ENCODE results near the gene GNL1. TPM values are rescaled to one million over a fixed set of nuclear protein-coding genes. Genes with fewer than 3 reads are reported as not detected.
A peak's percentile ranks its signal among the peaks of the same experiment; 100 is the strongest.

The GNL1 gene
- total and polyA plus RNA-seq, 2 donors (not counting 1 experiment from before 2014, with no cell fraction given) = 36.0 to 107 TPM

- H3K4me1 Mint-ChIP-seq = peaks cover 30% of the 10 kb centered on the region
- POLR2A ChIA-PET = interaction anchor here (0.5 to 2.6 kb wide), 21 partner anchors 9 to 347 kb away, joined by 3 to 16 read pairs (median 4); partner anchors contain the start of genes GNL1 and PRR3
- H3K9me3 ChIP-seq (ENCODE audit: control extremely low read depth in 1 of 3, control insufficient read depth in 2 of 3, insufficient read depth in 1 of 3, low read length in 2 of 3) = no peaks in the 10 kb centered on the region
- H3K4me3 ChIP-seq (ENCODE audit: control extremely low read depth in 1 of 5, extremely low read depth in 1 of 5, insufficient read depth in 1 of 5, low read depth in 2 of 5, low read length in 4 of 5) = peak overlapping the region; percentile 44 to 73 (median 63)
- peak overlapping the region; percentile 71 to 89 for H3K27ac ChIP-seq (ENCODE audit: low read length in 2 of 2)
- H3K27me3 ChIP-seq (replicated peaks in 1 of 4; ENCODE audit: control extremely low read depth in 1 of 4, control insufficient read depth in 3 of 4, insufficient read depth in 4 of 4, low read length in 3 of 4) = no peaks in the 10 kb centered on the region
- peak overlapping the region; percentile 77 for H3K4me2 ChIP-seq (replicated peaks; ENCODE audit: low read depth, low read length, poor library complexity, severe bottlenecking)
- intact Hi-C loops (cut with micrococcal nuclease) = loop anchor here (1.0 to 2.0 kb wide), 6 partner anchors 15 to 189 kb away; partner anchors contain the start of genes DHX16 and GNL1
- H4K20me1 ChIP-seq (ENCODE audit: control insufficient read depth, insufficient read depth, low read length, poor library complexity, severe bottlenecking) = no peaks in the 10 kb centered on the region
- 0% methylated on average over 17 of the region's 23 CpGs for WGBS (ENCODE audit: insufficient coverage)
- H3K27me3 Mint-ChIP-seq = no peaks in the 10 kb centered on the region
- H2AFZ ChIP-seq (ENCODE audit: insufficient read depth, low read depth, low read length, poor library complexity, severe bottlenecking) = peak overlapping the region; percentile 10
- ATAC-seq (ENCODE audit: low read depth) (peak; percentile 80), DNase-seq (peak; percentile 92)
- peak overlapping the region; percentile 88 for H3K4me3 Mint-ChIP-seq
- TF ChIP-seq CTCF (IDR thresholded peaks at IDR 0.05) (peak; percentile 100), EZH2 (IDR thresholded peaks at IDR 0.05; ENCODE audit: borderline replicate concordance, insufficient read depth, low read depth, low read length, poor library complexity, severe bottlenecking) (no peak)
- H3K9ac ChIP-seq (ENCODE audit: low read length) = peak overlapping the region; percentile 62
- H3K9me3 Mint-ChIP-seq (ENCODE audit: insufficient read depth) = no peaks in the 10 kb centered on the region
- CTCF ChIA-PET = interaction anchor here (0.7 to 15.6 kb wide), 41 partner anchors 12 to 546 kb away, joined by 3 to 681 read pairs (median 8); partner anchors contain the start of genes ABCF1, DHX16, GNL1 and MDC1
- H3K4me1 ChIP-seq (ENCODE audit: control insufficient read depth in 2 of 2, insufficient read depth in 2 of 2, low read length in 2 of 2) = peaks cover 18 to 29% of the 10 kb centered on the region in 2 donors
- peak overlapping the region; percentile 87 for H3K27ac Mint-ChIP-seq
- H3K36me3 ChIP-seq (replicated peaks in 1 of 2; ENCODE audit: control extremely low read depth in 1 of 2, control insufficient read depth in 1 of 2, extremely low read depth in 1 of 2, insufficient read depth in 2 of 2, low read length in 1 of 2) = peaks cover 0 to 14% of the 10 kb centered on the region in 2 experiments
- H3K79me2 ChIP-seq (ENCODE audit: control insufficient read depth, insufficient read depth, low read length) = no peaks in the 10 kb centered on the region
Measured at GRCh38 chr6:30541515-30542403, 14.5 kb downstream of the GNL1 start.

GRCh38 chr6:30537931-30538330, 18.4 kb downstream of the GNL1 start:
- POLR2A ChIA-PET = no interaction called here
- Histone ChIP-seq H3K9me3 (ENCODE audit: control extremely low read depth in 1 of 3, control insufficient read depth in 2 of 3, insufficient read depth in 1 of 3, low read length in 2 of 3) (no peaks in the 10 kb centered on the region), H3K4me2 (replicated peaks; ENCODE audit: low read depth, low read length, poor library complexity, severe bottlenecking) (no peak overlapping the region), H4K20me1 (ENCODE audit: control insufficient read depth, insufficient read depth, low read length, poor library complexity, severe bottlenecking) (no peaks in the 10 kb centered on the region), H2AFZ (ENCODE audit: insufficient read depth, low read depth, low read length, poor library complexity, severe bottlenecking) (no peak overlapping the region), H3K27ac (ENCODE audit: low read length in 2 of 2) (no peak overlapping the region), H3K9ac (ENCODE audit: low read length) (no peak overlapping the region), H3K36me3 (replicated peaks in 1 of 2; ENCODE audit: control extremely low read depth in 1 of 2, control insufficient read depth in 1 of 2, extremely low read depth in 1 of 2, insufficient read depth in 2 of 2, low read length in 1 of 2) (no peaks in the 10 kb centered on the region), H3K4me1 (ENCODE audit: control insufficient read depth in 2 of 2, insufficient read depth in 2 of 2, low read length in 2 of 2) (peaks cover 8 to 16% of the 10 kb centered on the region in 2 donors), H3K27me3 (replicated peaks in 1 of 4; ENCODE audit: control extremely low read depth in 1 of 4, control insufficient read depth in 3 of 4, insufficient read depth in 4 of 4, low read length in 3 of 4) (no peaks in the 10 kb centered on the region), H3K4me3 (ENCODE audit: control extremely low read depth in 1 of 5, extremely low read depth in 1 of 5, insufficient read depth in 1 of 5, low read depth in 2 of 5, low read length in 4 of 5) (no peak overlapping the region), H3K79me2 (ENCODE audit: control insufficient read depth, insufficient read depth, low read length) (peaks cover 3% of the 10 kb centered on the region)
- H3K4me3 Mint-ChIP-seq = no peak overlapping the region
- DNase-seq (no peak), ATAC-seq (ENCODE audit: low read depth) (no peak)
- CTCF ChIA-PET = interaction anchor here (2.2 to 15.6 kb wide), 3 partner anchors 9 to 142 kb away, joined by 7 to 681 read pairs (median 227); no protein-coding TSS in a partner anchor
- no peaks in the 10 kb centered on the region for H3K9me3 Mint-ChIP-seq (ENCODE audit: insufficient read depth)
- intact Hi-C loops (cut with micrococcal nuclease) = no loop called here
- H3K27me3 Mint-ChIP-seq = no peaks in the 10 kb centered on the region
- H3K4me1 Mint-ChIP-seq = peaks cover 13% of the 10 kb centered on the region
- no CpG with 5 or more reads among the region's 3 CpGs for WGBS (ENCODE audit: insufficient coverage)
- H3K27ac Mint-ChIP-seq = no peak overlapping the region
- no peak for TF ChIP-seq CTCF (IDR thresholded peaks at IDR 0.05)
- no peak for TF ChIP-seq EZH2 (IDR thresholded peaks at IDR 0.05; ENCODE audit: borderline replicate concordance, insufficient read depth, low read depth, low read length, poor library complexity, severe bottlenecking)

Measured in B cell (primary cell).